HepG2 (cell line): ENCODE results near the gene THOC6. TPM values are rescaled to one million over a fixed set of nuclear protein-coding genes. Genes with fewer than 3 reads are reported as not detected.

Experiments
- HDAC6 ChIP-seq: fragments of 200-600 bp; sonication (generic); IDR thresholded peaks from 2 replicates; pipeline ENCODE4 v1.7.0; 2017; ENCODE audit warnings: mild to moderate bottlenecking, antibody characterized with exemption, low read length, low read depth
- HIC2 ChIP-seq: sonication (generic); formaldehyde crosslinking; IDR thresholded peaks from 2 replicates; pipeline ENCODE4 v1.9.0; 2022; ENCODE audit warnings: low read depth, missing genetic modification reagents
- IRF2 ChIP-seq: IDR thresholded peaks from 2 replicates; pipeline ENCODE4 v1.6.1; 2018; ENCODE audit warnings: missing genetic modification reagents, missing compliant biosample characterization
- REPIN1 ChIP-seq: sonication (generic); formaldehyde crosslinking; IDR thresholded peaks from 2 replicates; pipeline ENCODE4 v1.8.0; 2022; ENCODE audit warnings: missing genetic modification reagents, low read depth, mild to moderate bottlenecking, borderline replicate concordance
- RXRB ChIP-seq: IDR thresholded peaks from 2 replicates; pipeline ENCODE4 v1.6.1; 2016; ENCODE audit warnings: borderline replicate concordance, missing genetic modification reagents, missing compliant biosample characterization
- SNAPC4 ChIP-seq: sonication (generic); formaldehyde crosslinking; IDR thresholded peaks from 2 replicates; pipeline ENCODE4 v1.4.0; 2020; ENCODE audit warnings: mild to moderate bottlenecking, missing genetic modification reagents
- SOX13 ChIP-seq, 3 experiments: fragments of 450-650 bp in 1 of 3; sonication (generic) in 1 of 3; formaldehyde crosslinking in 1 of 3; IDR thresholded peaks in 2 of 3; conservative IDR thresholded peaks in 1 of 3; 2 replicates each; pipeline versions ENCODE4 v1.5.0 to v1.6.1; 2016 to 2020; ENCODE audit warnings: antibody characterized with exemption in 1 of 3, mild to moderate bottlenecking in 1 of 3, missing compliant biosample characterization in 1 of 3, missing genetic modification reagents in 1 of 3, moderate library complexity in 1 of 3
- ZNF280B ChIP-seq: sonication (generic); formaldehyde crosslinking; IDR thresholded peaks from 2 replicates; pipeline ENCODE4 v1.5.0; 2020; ENCODE audit warnings: missing genetic modification reagents, mild to moderate bottlenecking, borderline replicate concordance
- ZNF501 ChIP-seq: sonication (generic); formaldehyde crosslinking; IDR thresholded peaks from 2 replicates; pipeline ENCODE4 v1.5.1; 2020; ENCODE audit warnings: mild to moderate bottlenecking, moderate library complexity, missing genetic modification reagents
- ZNF564 ChIP-seq: sonication (generic); formaldehyde crosslinking; IDR thresholded peaks from 2 replicates; pipeline ENCODE4 v1.8.1; 2023; ENCODE audit warnings: mild to moderate bottlenecking, missing genetic modification reagents
- ZNF607 ChIP-seq: sonication (generic); formaldehyde crosslinking; IDR thresholded peaks from 2 replicates; pipeline ENCODE4 v1.5.1; 2020; ENCODE audit warnings: missing genetic modification reagents, mild to moderate bottlenecking, borderline replicate concordance
- ZNF644 ChIP-seq: IDR thresholded peaks from 2 replicates; pipeline ENCODE4 v1.6.1; 2016; ENCODE audit warnings: low read depth
- ZNF879 ChIP-seq: sonication (generic); formaldehyde crosslinking; IDR thresholded peaks from 2 replicates; pipeline ENCODE4 v1.8.1; 2023; ENCODE audit warnings: missing genetic modification reagents
- polyA plus RNA-seq, 8 experiments: library from polyadenylated mRNA; depleted of rRNA in 3 of 8; stranded (reverse) in 7 of 8; unstranded in 1 of 8; fragments of >200 nt; fragmentation: Illumina TruSeq in 4 of 8; extraction: Trizol in 4 of 8; gene quantifications; 2 replicates each; pipeline versions ENCODE4 v1.2.1 to v1.2.3, GENCODE V29; 2011 to 2016; ENCODE audit warnings: low read depth in 4 of 8, missing spikeins in 1 of 8, mixed read lengths in 1 of 8; ENCODE audit not compliant: insufficient read depth in 1 of 8
- total RNA-seq, 5 experiments: library from RNA; depleted of rRNA; stranded (reverse); fragments of >200 nt; fragmentation: Illumina TruSeq; extraction: Trizol; gene quantifications; 2 replicates each; pipeline ENCODE4 v1.2.3, GENCODE V29; 2016; ENCODE audit warnings: low read depth in 1 of 5

THOC6 gene
- total and polyA plus RNA-seq, 2 of the 13 experiments (the other 11 are each of a cell fraction or from before 2014, with no cell fraction given): 32.1 to 37.0 TPM

- TF ChIP-seq SNAPC4 (CRISPR knock-in tag) (no peak), IRF2 (peak; percentile 42; the same call in 1 of the 2 replicates), SOX13 (IDR thresholded peaks at IDR 0.05) (no peak), SOX13 (CRISPR knock-in tag; conservative IDR thresholded peaks at IDR 0.05 in 1 of 2, IDR thresholded peaks at IDR 0.05 in 1 of 2) (peak in 1 of 2 experiments; percentile 23; a peak in 1 of 4 replicates), ZNF501 (CRISPR knock-in tag) (no peak), RXRB (CRISPR knock-in tag) (peak; percentile 79), ZNF607 (CRISPR knock-in tag) (peak; percentile 53; the same call in 1 of the 2 replicates), ZNF280B (CRISPR knock-in tag) (0 out of 2 replicates have a peak, but pooled peaks have one; percentile 65), ZNF564 (CRISPR knock-in tag) (no peak), HIC2 (CRISPR knock-in tag) (no peak), ZNF879 (CRISPR knock-in tag) (no peak), ZNF644 (no peak), HDAC6 (no peak), REPIN1 (peak; percentile 53; the same call in 1 of the 2 replicates)
Measured at GRCh38 chr16:3059041-3059722, 35.3 kb downstream of the THOC6 start (continued).
